ENCODE data around the gene GLI3. TPM values are rescaled to one million over a fixed set of nuclear protein-coding genes. Genes with fewer than 3 reads are reported as not detected.
A peak's percentile ranks its signal among the peaks of the same experiment; 100 is the strongest.

Gene GLI3
- total RNA-seq, 4 donors from 2014 or later: 3.0 to 9.0 (median 4.2) TPM

- Histone ChIP-seq H3K9me3 (no peaks in the 10 kb centered on the region), H3K36me3 (no peaks in the 10 kb centered on the region), H3K4me3 (peak overlapping the region; percentile 10 to 61 (median 38)), H3K4me1 (peaks cover 4 to 72% (median 18%) of the 10 kb centered on the region in 3 donors), H3K27me3 (peaks cover 0 to 38% (median 0%) of the 10 kb centered on the region in 4 donors), H3K27ac (peak overlapping the region in 2 of 4 donors; percentile 39 to 58)
- TF ChIP-seq POLR2A (IDR thresholded peaks at IDR 0.05): no peak
- TF ChIP-seq CTCF (IDR thresholded peaks at IDR 0.05): no peak
- 45 to 57% methylated on average over 11 to 31 of the region's 51 CpGs for WGBS, 2 donors
- intact Hi-C loops (cut with DNase I): no loop called here
- no peak for DNase-seq
Measured at GRCh38 chr7:42227936-42228591, 8.9 kb downstream of the GLI3 start.

- no peaks in the 10 kb centered on the region for H3K9me3 ChIP-seq
- peaks cover 4 to 72% (median 15%) of the 10 kb centered on the region in 3 donors for H3K4me1 ChIP-seq
- H3K36me3 ChIP-seq: no peaks in the 10 kb centered on the region
- H3K27me3 ChIP-seq: peaks cover 0 to 38% (median 0%) of the 10 kb centered on the region in 4 donors
- WGBS, 2 donors: 49 to 69% methylated on average over 9 to 13 of the region's 13 CpGs
- TF ChIP-seq CTCF (IDR thresholded peaks at IDR 0.05): no peak
- no peak for TF ChIP-seq POLR2A (IDR thresholded peaks at IDR 0.05)
- H3K27ac ChIP-seq: peak overlapping the region in 2 of 4 donors; percentile 39 to 58
- peak overlapping the region; percentile 10 to 61 (median 38) for H3K4me3 ChIP-seq
- DNase-seq: no peak
- intact Hi-C loops (cut with DNase I): no loop called here
Measured at GRCh38 chr7:42227541-42227935, 9.5 kb downstream of the GLI3 start.

GRCh38 chr7:42227021-42227420 is 10.0 kb downstream of the GLI3 start:
- TF ChIP-seq CTCF (IDR thresholded peaks at IDR 0.05) (no peak), POLR2A (IDR thresholded peaks at IDR 0.05) (no peak)
- intact Hi-C loops (cut with DNase I): no loop called here
- H3K36me3 ChIP-seq: no peaks in the 10 kb centered on the region
- peaks cover 3 to 72% (median 15%) of the 10 kb centered on the region in 3 donors for H3K4me1 ChIP-seq
- H3K4me3 ChIP-seq: no peak overlapping the region
- no peak for DNase-seq
- peak overlapping the region in 1 of 4 donors; percentile 39 for H3K27ac ChIP-seq
- H3K27me3 ChIP-seq: peaks cover 0 to 38% (median 0%) of the 10 kb centered on the region in 4 donors
- no peaks in the 10 kb centered on the region for H3K9me3 ChIP-seq
- WGBS, 2 donors: 50 to 54% methylated on average over 5 of the region's 5 CpGs

- peaks cover 0 to 72% (median 11%) of the 10 kb centered on the region in 3 donors for H3K4me1 ChIP-seq
- no peak for DNase-seq
- intact Hi-C loops (cut with DNase I): no loop called here
- 67 to 73% methylated on average over 5 of the region's 5 CpGs for WGBS, 2 donors
- no peak overlapping the region for H3K27ac ChIP-seq
- H3K36me3 ChIP-seq: no peaks in the 10 kb centered on the region
- no peak overlapping the region for H3K4me3 ChIP-seq
- H3K9me3 ChIP-seq: no peaks in the 10 kb centered on the region
- H3K27me3 ChIP-seq: peaks cover 0 to 38% (median 0%) of the 10 kb centered on the region in 4 donors
- TF ChIP-seq POLR2A (IDR thresholded peaks at IDR 0.05): no peak
- no peak for TF ChIP-seq CTCF (IDR thresholded peaks at IDR 0.05)
Measured at GRCh38 chr7:42226354-42226941, 10.6 kb downstream of the GLI3 start.

GRCh38 chr7:42224391-42225003 is 12.5 kb downstream of the GLI3 start:
- no peak for DNase-seq
- Histone ChIP-seq H3K4me3 (no peak overlapping the region), H3K36me3 (no peaks in the 10 kb centered on the region), H3K27me3 (peaks cover 0 to 25% (median 0%) of the 10 kb centered on the region in 4 donors), H3K9me3 (no peaks in the 10 kb centered on the region), H3K4me1 (peaks cover 4 to 72% (median 18%) of the 10 kb centered on the region in 3 donors), H3K27ac (no peak overlapping the region)
- intact Hi-C loops (cut with DNase I): no loop called here
- WGBS, 2 donors: 79 to 85% methylated on average over 8 of the region's 8 CpGs
- TF ChIP-seq POLR2A (IDR thresholded peaks at IDR 0.05): no peak
- no peak for TF ChIP-seq CTCF (IDR thresholded peaks at IDR 0.05)
